Subcutaneous adipose tissue (tissue), 4 donors: ENCODE measurements around the gene COPB2. TPM values are rescaled to one million over a fixed set of nuclear protein-coding genes. Genes with fewer than 3 reads are reported as not detected.

Experiments
- total RNA-seq, 4 donors: library from RNA; depleted of rRNA; stranded (reverse); fragments of >200 nt; gene quantifications; one replicate each; pipeline ENCODE4 v1.1.0, GENCODE V29; 2016
- TF ChIP-seq, protein P1 (sequence below): fragments of 450-650 bp; IDR thresholded peaks from one replicate; pipeline ENCODE4 v1.5.1; 2016; ENCODE audit warnings: low read depth, mild to moderate bottlenecking, control low read depth, antibody characterized with exemption, moderate library complexity

The COPB2 gene
- total RNA-seq, 4 donors from 2014 or later = 83.0 to 108 (median 106) TPM

GRCh38 chr3:139312416-139312815, 77.0 kb downstream of the COPB2 start:
- TF ChIP-seq, protein P1, sequence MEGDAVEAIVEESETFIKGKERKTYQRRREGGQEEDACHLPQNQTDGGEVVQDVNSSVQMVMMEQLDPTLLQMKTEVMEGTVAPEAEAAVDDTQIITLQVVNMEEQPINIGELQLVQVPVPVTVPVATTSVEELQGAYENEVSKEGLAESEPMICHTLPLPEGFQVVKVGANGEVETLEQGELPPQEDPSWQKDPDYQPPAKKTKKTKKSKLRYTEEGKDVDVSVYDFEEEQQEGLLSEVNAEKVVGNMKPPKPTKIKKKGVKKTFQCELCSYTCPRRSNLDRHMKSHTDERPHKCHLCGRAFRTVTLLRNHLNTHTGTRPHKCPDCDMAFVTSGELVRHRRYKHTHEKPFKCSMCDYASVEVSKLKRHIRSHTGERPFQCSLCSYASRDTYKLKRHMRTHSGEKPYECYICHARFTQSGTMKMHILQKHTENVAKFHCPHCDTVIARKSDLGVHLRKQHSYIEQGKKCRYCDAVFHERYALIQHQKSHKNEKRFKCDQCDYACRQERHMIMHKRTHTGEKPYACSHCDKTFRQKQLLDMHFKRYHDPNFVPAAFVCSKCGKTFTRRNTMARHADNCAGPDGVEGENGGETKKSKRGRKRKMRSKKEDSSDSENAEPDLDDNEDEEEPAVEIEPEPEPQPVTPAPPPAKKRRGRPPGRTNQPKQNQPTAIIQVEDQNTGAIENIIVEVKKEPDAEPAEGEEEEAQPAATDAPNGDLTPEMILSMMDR = no peak

DNA sequence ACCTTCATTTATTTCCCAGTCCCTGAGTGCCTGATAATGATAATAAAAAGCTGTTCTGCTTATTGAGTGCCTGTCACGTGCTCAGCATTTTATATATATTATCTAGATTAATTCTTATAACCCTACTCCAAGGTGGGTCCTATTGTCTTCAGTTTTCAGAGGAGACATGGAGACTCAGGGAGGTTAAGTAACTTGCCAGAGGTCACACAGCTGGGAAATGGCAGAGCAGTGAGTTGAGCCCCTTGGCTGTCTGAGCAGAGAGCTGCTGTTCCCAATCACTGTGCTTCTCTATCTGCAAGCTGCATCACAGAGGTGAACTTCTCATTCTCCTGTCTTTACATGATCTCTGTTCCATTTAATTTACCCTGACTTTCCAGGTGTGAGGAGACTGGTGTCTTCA, 77.9 kb downstream of the COPB2 start:
- TF ChIP-seq, protein P1 = no peak

- TF ChIP-seq, protein P1 = no peak
Observed at GRCh38 chr3:139310474-139310933, 78.9 kb downstream of the COPB2 start.

- TF ChIP-seq, protein P1 = no peak
Observed at GRCh38 chr3:139309880-139310279, 79.6 kb downstream of the COPB2 start.

DNA sequence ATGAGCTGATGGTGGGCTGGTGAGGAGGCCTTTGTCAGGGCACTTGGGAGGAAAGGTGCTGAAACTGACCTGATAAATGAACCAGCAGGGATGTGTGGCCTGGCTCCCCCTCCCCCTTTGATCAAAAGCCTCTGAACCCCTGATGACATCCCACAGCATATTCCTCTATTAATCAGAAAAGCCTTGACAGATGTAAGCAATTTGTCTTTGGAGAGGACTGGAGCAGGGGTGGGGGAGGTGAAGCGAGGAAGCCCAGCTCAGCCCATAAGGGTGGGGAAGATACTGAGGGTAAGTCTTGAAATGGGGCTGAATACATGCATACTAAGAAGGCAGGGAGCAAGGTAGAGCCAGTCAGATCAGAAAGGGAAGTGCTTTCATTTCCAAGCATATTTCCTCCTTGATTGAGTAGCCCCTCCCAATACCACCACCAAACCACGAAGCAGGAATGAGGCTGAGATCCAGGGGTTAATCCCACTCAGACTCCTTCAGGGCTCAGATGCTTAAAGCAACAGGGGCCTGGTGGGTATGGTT, 80.3 kb downstream of the COPB2 start:
- TF ChIP-seq, protein P1 = no peak

DNA sequence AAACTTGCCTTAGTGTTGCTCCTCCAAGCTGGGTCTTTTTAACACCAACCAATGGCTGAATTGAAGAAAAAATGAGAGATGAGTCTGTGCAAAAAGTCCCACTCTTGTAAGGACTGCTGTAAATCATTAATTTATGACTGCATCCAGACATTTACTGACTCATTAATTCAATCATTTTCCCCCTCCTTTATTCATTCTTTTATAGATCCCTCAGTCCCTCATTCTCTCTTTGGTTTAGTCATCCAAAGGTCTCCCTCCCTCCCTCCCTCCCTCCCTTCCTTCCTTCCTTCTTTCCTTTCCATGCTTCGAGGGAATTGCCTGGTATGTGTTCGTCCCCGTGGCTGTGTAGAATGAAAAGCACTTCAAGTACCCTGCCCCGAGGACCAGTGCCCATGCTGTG, 80.9 kb downstream of the COPB2 start:
- TF ChIP-seq, protein P1 = no peak

DNA sequence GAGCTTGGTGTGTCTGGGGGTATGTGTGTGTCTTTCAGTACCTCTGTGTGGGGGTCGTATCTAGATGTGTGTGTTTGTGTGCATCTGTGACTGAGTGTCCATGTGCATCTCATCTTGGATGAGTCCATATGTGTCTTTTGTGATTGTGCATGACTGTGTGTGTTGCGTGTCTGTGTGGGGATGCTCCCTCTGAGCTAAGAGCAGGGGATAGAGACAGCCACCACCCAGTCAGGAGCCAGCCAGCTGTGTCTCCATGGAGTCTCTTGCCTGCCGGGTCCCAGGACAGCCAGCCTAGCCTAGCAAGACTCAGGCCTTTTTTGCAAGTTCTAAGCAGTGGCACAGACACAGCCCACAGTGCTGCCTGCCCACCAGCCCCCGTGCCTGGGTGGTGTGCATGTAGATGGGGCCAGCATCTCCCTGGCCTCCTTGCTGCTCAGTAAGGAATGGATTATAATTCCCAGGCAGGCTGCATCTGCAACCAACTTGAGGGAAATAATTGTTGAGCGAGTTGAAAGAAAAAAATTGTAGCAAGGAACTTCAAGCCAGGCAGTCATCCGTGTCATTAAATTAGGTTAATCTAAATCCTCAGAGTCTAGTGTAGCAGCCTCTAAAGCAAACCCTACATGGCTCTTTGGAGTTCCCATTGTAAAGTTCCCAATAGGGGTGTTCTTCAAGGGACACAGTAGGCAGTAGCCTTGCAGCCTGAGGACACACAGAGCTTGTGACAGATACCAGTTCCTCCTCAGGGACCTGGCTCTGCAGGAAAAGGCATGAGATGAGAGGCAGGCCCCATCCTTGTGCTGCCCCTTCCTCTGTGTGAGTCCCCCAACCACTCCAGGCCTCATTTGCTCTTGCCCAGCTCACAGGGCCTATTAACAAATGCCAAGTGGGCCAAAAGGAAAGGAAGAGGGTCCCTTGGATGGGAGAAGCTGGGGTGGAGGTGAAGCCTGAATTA, 81.6 kb downstream of the COPB2 start:
- TF ChIP-seq, protein P1 = no peak
